Activated naive CD4-positive, alpha-beta T cell treated with Interleukin-2 at 50 U/mL for 16 hours (primary cell): ENCODE data around the gene FBXO38.
"Not testable (repeated sequence)": the region's sequence is repeated elsewhere in the genome, so short reads cannot be mapped to it uniquely, and the experiment has no call there.

Experiments
- DNase-seq: peaks from one replicate; pipeline ENCODE4 v3.0.0-alpha.2; 2020

FBXO38 gene

GRCh38 chr5:148437249-148437648, 53.5 kb downstream of the FBXO38 start:
- no peak for DNase-seq

- DNase-seq = no peak
Measured at GRCh38 chr5:148438933-148439332, 55.2 kb downstream of the FBXO38 start.

GRCh38 chr5:148443241-148443640, 59.5 kb downstream of the FBXO38 start:
- DNase-seq = no peak

- peak; percentile 32 for DNase-seq
Measured at GRCh38 chr5:148443998-148444397, 60.2 kb downstream of the FBXO38 start.

GRCh38 chr5:148445578-148445977, 61.8 kb downstream of the FBXO38 start:
- DNase-seq = no peak

GRCh38 chr5:148446611-148447010, 62.9 kb downstream of the FBXO38 start:
- DNase-seq = no peak

- no peak for DNase-seq
Measured at GRCh38 chr5:148452499-148453193, 68.9 kb downstream of the FBXO38 start.

- DNase-seq = no peak
Measured at GRCh38 chr5:148454576-148454975, 70.8 kb downstream of the FBXO38 start.

GRCh38 chr5:148455185-148455584, 71.4 kb downstream of the FBXO38 start:
- DNase-seq = no peak

- DNase-seq = peak; percentile 5
Measured at GRCh38 chr5:148457183-148457620, 73.4 kb downstream of the FBXO38 start.

GRCh38 chr5:148458036-148458888, 74.5 kb downstream of the FBXO38 start:
- no peak for DNase-seq

GRCh38 chr5:148459669-148460068, 75.9 kb downstream of the FBXO38 start:
- no peak for DNase-seq

GRCh38 chr5:148465381-148466235, 81.8 kb downstream of the FBXO38 start:
- DNase-seq = no peak

- DNase-seq = no peak
Measured at GRCh38 chr5:148466236-148466580, 82.5 kb downstream of the FBXO38 start.

GRCh38 chr5:148467958-148468357, 84.2 kb downstream of the FBXO38 start:
- DNase-seq = no peak

- not testable (repeated sequence) for DNase-seq
Measured at GRCh38 chr5:148468746-148469145, 85.0 kb downstream of the FBXO38 start.

GRCh38 chr5:148469501-148469935, 85.8 kb downstream of the FBXO38 start:
- no peak for DNase-seq

- no peak for DNase-seq
Measured at GRCh38 chr5:148471379-148471778, 87.6 kb downstream of the FBXO38 start.

- DNase-seq = no peak
Measured at GRCh38 chr5:148474025-148474511, 90.3 kb downstream of the FBXO38 start.

GRCh38 chr5:148476302-148476701, 92.5 kb downstream of the FBXO38 start:
- no peak for DNase-seq

- DNase-seq = no peak
Measured at GRCh38 chr5:148477429-148477828, 93.7 kb downstream of the FBXO38 start.

GRCh38 chr5:148482196-148482595, 98.4 kb downstream of the FBXO38 start:
- no peak for DNase-seq
